DMS 273 treated with DMSO at 0.1 percent for 48 hours (cell line): Measurements from ENCODE around the gene MYBBP1A.

Source experiments
- DNase-seq: peaks from one replicate; lab custom pipeline; 2025; lab: John Stamatoyannopoulos, UW

MYBBP1A gene

DNA sequence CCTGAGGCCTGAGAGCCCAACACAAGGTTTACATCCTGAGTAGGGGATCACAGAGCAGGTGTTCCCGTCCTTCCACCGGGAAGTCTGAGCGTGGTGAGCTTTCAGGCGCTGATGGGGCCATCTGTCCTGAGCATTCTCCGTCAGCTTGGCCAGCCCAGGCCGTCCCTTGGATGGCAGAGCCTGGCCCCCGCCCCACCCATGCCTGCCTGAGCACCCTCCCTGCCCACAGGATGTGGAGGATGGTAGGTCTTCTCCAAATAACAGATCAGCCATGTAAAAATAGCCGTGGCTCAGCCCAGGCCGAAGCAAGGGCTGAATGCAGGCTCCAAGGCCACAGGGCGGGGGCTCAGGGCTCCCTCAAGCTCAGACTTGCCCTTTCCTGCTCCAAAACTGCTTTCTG is 36.3 kb downstream of the MYBBP1A start:
- DNase-seq, result no peak

DNA sequence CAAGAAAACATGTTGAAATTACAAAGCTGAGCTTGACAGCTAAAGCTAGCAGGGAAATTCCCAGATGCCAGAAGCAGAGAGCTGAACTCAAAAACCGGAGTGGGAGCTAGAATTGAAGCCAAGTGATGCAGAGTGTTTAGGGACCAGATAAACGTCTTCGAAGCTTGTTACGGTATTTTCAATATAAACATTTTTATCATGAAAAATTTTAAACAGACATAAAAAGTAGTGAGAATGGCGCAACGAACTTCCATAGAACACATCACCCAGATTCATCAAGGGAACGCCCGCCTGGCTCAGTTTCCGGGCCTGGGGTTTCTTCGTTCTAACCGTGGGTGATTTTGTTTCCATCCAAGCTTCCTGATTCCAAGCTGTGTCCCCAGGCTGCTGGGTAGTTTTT is 38.4 kb downstream of the MYBBP1A start:
- no peak for DNase-seq

DNA sequence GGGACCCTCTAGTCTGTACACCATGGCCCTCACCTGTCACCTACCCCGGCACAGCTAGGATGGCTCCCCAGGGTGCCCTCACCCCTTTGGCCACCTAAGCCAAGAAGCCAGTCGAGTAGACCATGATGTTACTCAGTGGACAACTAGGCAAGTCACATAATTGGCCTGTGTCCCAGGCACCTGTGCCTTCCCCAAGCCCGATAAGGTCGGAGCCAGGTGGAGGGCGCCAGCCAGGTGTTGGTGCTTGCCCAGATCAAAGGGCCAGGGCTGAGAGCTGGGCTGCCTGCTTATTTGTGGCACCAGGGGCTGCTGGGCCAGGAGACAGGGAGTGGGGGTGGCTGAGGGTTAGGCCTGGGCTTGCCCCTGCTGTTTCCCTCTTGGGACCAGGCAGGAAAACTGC is 39.7 kb downstream of the MYBBP1A start:
- no peak for DNase-seq

- no peak for DNase-seq
Measured at GRCh38 chr17:4514779-4515178, 40.4 kb downstream of the MYBBP1A start.

GRCh38 chr17:4514206-4514605 is 41.0 kb downstream of the MYBBP1A start:
- DNase-seq, result no peak

DNA sequence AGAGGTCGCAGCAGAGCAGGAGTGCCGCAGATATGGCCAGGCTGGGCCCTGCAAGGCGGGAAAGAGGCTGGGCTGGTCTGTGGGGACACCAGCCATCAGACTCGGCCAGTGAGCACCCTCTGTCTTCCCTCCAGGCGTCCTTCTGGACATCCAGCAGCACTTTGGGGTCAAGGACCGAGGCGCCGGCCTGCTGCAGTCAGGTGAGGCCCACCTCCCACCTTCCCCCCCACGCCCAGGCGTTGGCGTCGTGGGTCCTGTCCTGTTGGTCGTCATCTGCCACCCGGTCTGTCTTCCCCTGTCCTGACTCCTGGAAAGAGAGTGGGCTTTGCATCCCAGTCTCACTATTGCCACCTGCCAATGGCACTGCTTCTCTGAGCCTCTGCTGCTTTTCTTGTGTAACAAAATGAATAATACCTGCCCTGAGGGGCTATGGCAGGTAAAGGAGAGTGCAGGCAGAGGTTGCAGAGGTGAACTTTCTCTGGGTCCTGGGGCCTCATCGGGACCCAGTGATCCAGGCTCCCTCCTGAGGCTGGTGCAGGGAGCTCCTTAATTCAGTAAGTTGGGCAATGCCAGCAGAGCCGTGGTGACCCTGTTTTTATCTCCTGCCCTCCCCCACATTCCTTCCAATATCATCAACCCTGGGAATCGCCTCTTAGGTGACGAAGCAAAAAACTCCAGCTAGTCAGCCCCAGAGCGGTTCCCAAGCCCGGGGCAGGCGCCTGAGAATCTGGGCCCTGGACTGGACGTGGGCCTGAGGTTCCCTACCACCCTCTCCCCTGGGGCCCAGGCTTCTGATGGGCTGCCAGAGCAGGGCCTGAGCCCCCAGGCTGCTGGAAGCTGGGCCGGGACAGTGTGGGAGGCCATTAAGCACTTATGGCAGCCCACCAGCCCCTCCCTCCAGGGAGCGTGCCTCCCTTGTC is 41.8 kb downstream of the MYBBP1A start:
- no peak for DNase-seq

DNA sequence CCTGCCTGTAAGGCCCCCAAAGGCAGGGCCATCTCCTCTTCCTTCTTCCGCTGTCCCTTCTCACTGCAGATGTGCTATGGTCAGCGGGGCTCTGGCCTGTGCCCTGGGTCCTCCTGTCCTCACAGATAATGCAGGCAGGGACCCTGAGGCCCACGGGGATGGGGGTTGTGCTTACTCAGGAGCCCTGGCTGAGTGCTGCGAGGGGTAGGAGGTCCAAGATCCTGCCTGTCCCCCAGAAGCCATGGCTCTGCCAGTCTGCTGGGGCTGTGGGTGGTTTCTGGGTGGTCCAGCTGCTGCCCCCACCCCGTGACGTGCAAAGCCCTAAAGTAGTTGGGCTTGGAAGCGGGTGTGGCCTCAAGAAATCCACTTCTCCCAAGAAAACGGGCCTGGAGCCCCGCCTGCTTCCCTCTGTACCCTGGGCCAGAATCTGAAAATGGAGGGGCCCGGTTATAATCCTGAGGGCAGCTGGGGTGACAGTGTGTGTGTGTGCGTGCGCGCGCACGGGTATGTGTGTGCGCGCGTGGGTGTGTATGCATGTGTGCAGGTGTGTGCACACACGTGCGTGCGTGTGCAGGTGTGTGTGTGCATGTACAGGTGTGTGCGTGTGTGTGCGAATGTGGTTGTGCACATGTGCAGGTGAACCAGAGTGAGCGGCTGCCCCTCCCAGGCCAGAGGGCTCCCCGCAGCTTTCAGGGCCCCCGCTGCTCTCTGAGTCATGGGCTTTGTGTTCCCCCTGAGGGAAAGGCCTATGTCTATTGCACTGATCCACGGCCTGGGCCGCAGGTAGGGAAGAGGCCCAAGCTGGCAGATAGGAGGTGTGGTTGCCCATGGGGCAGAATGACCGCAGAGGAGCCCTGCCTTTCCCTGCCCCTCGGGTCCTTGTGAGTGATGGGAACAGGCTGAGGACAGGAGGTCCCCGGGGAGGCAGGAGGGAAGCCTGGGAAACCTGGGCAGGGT is 42.8 kb downstream of the MYBBP1A start:
- no peak for DNase-seq

DNA sequence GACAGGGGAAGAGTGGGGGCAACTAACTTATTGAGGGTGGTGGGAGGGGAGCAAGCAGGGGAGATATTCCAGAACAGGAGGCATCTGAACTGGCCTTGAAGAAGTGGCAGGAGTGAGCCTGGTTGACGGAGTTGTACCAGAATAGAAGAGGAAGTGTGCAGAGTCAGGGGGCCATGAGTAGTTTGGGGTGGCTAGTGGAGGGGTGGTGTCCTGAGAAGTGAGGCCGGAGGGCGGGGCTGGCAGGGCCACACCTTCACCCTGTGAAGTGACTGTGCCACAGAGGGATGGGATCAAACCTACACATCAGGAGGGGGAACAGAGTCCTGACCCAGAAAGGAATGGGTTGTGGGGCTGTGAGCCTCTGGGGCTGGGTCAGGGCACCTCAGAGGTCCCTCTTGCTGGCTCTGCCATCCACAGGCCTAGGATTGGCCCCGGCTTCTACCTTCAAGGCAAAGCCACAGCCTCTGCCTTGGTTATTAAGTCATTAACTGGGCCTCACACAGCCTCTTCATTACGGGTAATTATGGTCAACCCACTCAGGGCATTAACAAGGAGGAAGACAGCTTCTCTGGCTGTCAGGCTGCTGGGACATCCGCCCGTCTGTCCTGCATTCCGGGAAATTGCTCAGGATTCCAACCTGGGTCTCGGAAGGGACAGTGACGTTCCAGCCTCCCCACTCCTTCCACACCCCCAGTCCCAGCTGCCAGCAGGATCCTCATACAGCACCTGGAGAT is 43.8 kb downstream of the MYBBP1A start:
- DNase-seq, result no peak

DNA sequence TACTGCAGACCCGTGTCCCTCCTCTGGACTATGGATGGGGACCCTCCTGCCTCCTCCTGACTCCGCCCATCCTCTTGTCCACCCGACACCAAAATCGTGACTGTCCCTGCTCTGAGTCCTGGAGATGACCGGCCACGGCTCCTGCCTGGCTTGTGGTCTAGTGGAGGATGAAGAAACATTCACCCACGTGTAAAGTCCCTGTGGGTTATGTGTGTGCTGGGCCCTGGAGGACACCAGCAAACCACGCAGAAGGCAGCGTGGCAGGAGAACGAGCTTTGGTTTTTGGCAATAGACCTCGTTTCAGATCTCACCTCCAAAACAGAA is 44.6 kb downstream of the MYBBP1A start:
- DNase-seq, result no peak

- no peak for DNase-seq
Measured at GRCh38 chr17:4509923-4510617, 45.1 kb downstream of the MYBBP1A start.

GRCh38 chr17:4509401-4509800 is 45.8 kb downstream of the MYBBP1A start:
- DNase-seq, result no peak

DNA sequence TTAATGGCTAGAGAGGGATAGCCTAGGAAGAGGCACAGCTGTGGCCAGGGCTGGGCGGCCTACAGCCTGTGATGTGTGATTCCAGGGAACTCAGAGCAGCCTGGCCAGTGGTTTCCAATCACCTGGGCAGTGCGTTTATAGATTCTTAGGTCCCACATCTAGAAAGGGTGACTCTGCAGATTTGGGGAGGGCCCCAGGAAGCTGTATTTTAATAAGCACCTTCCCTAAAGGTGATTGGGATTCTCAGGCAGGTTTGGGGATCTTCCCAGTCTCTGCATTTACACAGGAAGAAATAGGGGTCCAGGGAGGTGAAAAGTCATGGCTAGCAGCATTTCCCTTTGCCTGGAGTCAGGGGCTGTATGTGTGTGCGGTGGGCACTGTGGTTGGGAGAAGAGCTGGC is 47.0 kb downstream of the MYBBP1A start:
- DNase-seq, result no peak

GRCh38 chr17:4507361-4508111 is 47.6 kb downstream of the MYBBP1A start:
- DNase-seq, result no peak

- no peak for DNase-seq
Measured at GRCh38 chr17:4506892-4507291, 48.3 kb downstream of the MYBBP1A start.

DNA sequence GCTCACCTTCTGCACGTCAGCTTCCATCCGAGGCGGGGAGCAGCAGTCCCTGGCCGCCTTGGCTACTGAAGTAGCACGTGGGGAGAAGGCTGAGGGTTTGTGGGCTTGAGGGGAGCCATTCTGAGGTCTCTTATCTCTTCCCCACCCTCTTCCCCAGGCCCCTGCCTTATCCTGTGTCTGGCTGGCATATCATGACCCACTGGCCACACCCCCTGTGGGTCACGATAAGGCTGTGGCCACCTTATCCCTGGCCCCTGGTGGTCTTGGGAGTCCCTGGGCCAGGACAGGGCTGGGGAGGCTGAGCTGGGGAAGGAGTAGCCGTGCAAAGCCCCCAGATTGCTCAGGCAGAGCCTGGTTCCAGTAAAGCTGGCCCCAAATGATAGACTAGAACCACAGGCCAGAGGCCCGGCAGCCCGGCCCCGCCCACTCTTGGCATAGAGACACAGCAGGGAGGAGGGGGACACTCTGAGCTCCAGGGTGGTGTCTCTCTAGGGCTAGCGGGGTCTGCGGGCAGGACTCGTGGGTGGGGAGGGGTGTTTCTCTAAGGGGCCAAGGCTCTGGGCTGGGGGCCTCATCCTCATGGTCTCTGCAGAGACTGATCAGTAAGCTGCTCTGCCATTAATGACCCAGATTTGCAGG is 48.9 kb downstream of the MYBBP1A start:
- no peak for DNase-seq

GRCh38 chr17:4505187-4505586 is 50.0 kb downstream of the MYBBP1A start:
- no peak for DNase-seq

DNA sequence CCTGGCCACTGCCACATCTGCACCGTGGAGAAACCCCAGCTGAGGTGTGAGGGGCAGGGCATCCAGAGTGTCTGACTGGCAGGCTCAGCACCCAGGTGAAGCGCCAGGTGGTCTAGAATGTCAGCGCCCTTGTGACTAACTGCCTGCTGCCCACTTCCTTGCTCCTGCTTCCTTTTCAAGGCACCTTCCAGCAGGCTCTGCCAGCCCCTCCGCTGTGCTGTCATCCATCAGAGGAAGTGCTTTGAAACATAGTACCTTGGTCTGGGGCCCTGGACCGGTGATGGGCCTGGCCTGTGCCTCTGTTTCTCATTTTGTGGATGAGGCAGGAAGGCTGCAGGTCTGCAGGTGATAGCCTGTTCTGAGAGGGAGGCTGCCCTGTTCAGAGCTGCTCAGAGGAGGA is 51.0 kb downstream of the MYBBP1A start:
- no peak for DNase-seq

DNA sequence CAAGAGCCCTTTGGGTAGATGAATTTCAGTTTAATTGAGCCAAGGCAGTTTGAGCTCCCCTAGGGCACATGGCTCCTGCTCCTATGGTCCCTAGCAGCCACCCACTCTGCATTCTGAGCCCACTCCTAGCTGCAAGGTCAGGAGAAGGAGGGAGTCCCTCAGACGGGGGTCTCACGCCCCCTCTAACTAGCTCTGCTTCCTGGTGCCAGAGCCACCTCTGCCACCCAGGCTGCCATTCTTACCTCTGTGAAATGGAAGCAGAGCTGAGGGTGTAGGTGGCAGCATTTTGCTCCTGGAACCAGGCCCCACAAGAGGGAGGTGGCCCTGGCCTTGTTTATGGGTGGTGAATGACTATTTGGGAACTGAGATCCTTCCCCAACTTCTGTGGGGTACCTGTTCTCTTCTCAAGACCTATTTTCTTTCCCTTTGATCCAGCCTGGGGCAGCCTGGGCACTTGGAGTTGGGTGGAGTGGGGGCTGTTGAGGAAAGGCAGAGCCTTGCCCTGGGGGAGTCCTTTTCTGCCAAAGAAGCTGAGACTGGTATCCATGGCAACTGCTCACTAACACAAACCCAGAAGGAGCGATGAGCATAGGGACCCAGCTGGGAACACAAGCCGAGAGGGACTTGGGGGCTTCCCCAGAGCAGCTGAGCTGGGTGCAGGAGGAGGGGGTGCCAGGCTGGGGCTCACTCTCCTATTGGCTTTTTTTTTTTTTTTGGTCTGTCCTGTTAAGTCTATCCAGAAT is 51.7 kb downstream of the MYBBP1A start:
- DNase-seq, result no peak

GRCh38 chr17:4502466-4503154 is 52.6 kb downstream of the MYBBP1A start:
- DNase-seq, result no peak
